Sigmoid colon (tissue), 4 donors: Measurements from ENCODE around the gene SAT1.

Source experiments
- EP300 ChIP-seq, 4 donors: sonication (generic); formaldehyde crosslinking; IDR thresholded peaks; one replicate each; pipeline ENCODE4 v1.6.1; 2017; ENCODE audit warnings: antibody characterized with exemption in 4 of 4
- POLR2A ChIP-seq, 2 donors: fragments of 450-650 bp; IDR thresholded peaks; one replicate each; pipeline ENCODE4 v1.6.1; 2016; ENCODE audit warnings: antibody characterized with exemption in 2 of 2, mild to moderate bottlenecking in 2 of 2, moderate library complexity in 2 of 2
- POLR2AphosphoS5 ChIP-seq, 4 donors: sonication (generic); formaldehyde crosslinking; IDR thresholded peaks; one replicate each; pipeline ENCODE4 v1.6.1; 2017; ENCODE audit warnings: antibody characterized with exemption in 4 of 4
- TF ChIP-seq, protein P1 (sequence below), 4 experiments: fragments of 450-650 bp in 3 of 4; fragments of 200-600 bp in 1 of 4; IDR thresholded peaks; one replicate each; pipeline ENCODE4 v1.5.1; 2016 to 2019; ENCODE audit warnings: antibody characterized with exemption in 4 of 4, mild to moderate bottlenecking in 3 of 4, moderate library complexity in 2 of 4

DNA sequence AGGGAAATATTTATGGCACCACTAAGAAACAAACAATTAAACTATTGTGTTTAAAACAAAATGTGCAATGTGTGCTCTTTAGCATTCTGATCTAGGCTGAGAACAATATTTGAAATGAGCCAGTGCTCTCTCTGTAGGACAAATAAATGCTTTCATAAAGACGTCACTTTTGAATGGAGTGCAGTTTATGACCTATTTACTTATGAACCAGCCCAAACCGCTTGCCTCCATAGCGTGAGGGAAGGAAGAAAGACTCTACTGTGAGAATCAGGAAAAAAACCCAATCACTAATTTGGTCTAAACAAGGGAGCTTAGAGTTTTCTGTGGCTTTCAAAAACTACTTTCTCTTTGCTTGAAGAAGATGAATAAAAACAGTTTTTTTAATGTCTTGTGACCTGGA lies 39.4 kb downstream of the SAT1 start:
- TF ChIP-seq, protein P1, sequence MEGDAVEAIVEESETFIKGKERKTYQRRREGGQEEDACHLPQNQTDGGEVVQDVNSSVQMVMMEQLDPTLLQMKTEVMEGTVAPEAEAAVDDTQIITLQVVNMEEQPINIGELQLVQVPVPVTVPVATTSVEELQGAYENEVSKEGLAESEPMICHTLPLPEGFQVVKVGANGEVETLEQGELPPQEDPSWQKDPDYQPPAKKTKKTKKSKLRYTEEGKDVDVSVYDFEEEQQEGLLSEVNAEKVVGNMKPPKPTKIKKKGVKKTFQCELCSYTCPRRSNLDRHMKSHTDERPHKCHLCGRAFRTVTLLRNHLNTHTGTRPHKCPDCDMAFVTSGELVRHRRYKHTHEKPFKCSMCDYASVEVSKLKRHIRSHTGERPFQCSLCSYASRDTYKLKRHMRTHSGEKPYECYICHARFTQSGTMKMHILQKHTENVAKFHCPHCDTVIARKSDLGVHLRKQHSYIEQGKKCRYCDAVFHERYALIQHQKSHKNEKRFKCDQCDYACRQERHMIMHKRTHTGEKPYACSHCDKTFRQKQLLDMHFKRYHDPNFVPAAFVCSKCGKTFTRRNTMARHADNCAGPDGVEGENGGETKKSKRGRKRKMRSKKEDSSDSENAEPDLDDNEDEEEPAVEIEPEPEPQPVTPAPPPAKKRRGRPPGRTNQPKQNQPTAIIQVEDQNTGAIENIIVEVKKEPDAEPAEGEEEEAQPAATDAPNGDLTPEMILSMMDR (IDR thresholded peaks at IDR 0.05) = no peak
- TF ChIP-seq POLR2A (IDR thresholded peaks at IDR 0.05) (no peak), POLR2AphosphoS5 (IDR thresholded peaks at IDR 0.05) (no peak), EP300 (IDR thresholded peaks at IDR 0.05) (no peak)
